ENCODE measurements around the gene NYAP1. TPM values are rescaled to one million over a fixed set of nuclear protein-coding genes. Genes with fewer than 3 reads are reported as not detected.

Gene NYAP1
- total RNA-seq, 1 experiment from 2014 or later, result 1.3 TPM

DNA sequence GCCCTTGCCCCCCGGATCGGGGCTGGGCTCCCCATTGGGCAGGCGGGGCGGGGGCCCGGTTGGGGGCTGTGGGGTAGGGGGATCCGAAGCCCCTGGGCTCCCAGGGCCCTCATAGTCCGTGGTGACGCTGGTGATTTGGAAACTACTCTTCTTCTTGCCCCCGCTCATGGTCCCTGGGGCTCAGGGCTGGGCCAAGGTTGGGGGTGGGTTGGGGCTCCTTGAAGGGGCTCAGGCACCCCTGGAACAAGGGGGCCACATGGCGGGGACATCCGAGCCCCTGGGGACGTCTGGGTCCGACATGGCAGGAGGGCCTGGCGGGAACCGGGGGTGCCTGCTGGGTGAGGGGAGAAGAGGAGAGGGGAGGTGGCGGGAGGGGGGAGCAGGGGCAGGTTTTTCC is 5.9 kb upstream of the NYAP1 start:
- DNase-seq (ENCODE audit: low spot score), result no peak
- ChIA-PET CTCF (interaction anchor here (0.7 kb wide), 1 partner anchor 31 kb away, joined by 6 read pairs; no protein-coding TSS in a partner anchor), POLR2A (ENCODE audit: low non-redundant PET) (no interaction called here)
- Histone ChIP-seq H3K36me3 (ENCODE audit: insufficient read depth, low read length, poor library complexity, severe bottlenecking) (peaks cover 9% of the 10 kb centered on the region), H3K27ac (ENCODE audit: low read depth, low read length, poor library complexity, severe bottlenecking) (peak overlapping the region; percentile 81), H3K27me3 (replicated peaks; ENCODE audit: insufficient read depth, low read depth, low read length, poor library complexity) (no peaks in the 10 kb centered on the region), H3K4me3 (ENCODE audit: low read depth, low read length, poor library complexity, severe bottlenecking) (peak overlapping the region; percentile 87), H3K9me3 (ENCODE audit: low read depth, low read length, poor library complexity, severe bottlenecking) (no peaks in the 10 kb centered on the region), H3K4me1 (ENCODE audit: insufficient read depth, low read length, poor library complexity, severe bottlenecking) (peaks cover 39% of the 10 kb centered on the region)
- BruUV-seq (replicated peaks), result no TSS peak
- TF ChIP-seq EZH2 (IDR thresholded peaks at IDR 0.05; ENCODE audit: borderline replicate concordance, low read depth, low read length, poor library complexity, severe bottlenecking), result no peak
- TF ChIP-seq, protein P1, sequence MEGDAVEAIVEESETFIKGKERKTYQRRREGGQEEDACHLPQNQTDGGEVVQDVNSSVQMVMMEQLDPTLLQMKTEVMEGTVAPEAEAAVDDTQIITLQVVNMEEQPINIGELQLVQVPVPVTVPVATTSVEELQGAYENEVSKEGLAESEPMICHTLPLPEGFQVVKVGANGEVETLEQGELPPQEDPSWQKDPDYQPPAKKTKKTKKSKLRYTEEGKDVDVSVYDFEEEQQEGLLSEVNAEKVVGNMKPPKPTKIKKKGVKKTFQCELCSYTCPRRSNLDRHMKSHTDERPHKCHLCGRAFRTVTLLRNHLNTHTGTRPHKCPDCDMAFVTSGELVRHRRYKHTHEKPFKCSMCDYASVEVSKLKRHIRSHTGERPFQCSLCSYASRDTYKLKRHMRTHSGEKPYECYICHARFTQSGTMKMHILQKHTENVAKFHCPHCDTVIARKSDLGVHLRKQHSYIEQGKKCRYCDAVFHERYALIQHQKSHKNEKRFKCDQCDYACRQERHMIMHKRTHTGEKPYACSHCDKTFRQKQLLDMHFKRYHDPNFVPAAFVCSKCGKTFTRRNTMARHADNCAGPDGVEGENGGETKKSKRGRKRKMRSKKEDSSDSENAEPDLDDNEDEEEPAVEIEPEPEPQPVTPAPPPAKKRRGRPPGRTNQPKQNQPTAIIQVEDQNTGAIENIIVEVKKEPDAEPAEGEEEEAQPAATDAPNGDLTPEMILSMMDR (conservative IDR thresholded peaks at IDR 0.05; ENCODE audit: low read depth, low read length), result no peak
- intact Hi-C loops (cut with micrococcal nuclease; ENCODE audit: unreplicated experiment), result loop anchor here (2.0 to 5.0 kb wide), 2 partner anchors 61 to 194 kb away; partner anchors contain the start of genes AGFG2 and GNB2

DNA sequence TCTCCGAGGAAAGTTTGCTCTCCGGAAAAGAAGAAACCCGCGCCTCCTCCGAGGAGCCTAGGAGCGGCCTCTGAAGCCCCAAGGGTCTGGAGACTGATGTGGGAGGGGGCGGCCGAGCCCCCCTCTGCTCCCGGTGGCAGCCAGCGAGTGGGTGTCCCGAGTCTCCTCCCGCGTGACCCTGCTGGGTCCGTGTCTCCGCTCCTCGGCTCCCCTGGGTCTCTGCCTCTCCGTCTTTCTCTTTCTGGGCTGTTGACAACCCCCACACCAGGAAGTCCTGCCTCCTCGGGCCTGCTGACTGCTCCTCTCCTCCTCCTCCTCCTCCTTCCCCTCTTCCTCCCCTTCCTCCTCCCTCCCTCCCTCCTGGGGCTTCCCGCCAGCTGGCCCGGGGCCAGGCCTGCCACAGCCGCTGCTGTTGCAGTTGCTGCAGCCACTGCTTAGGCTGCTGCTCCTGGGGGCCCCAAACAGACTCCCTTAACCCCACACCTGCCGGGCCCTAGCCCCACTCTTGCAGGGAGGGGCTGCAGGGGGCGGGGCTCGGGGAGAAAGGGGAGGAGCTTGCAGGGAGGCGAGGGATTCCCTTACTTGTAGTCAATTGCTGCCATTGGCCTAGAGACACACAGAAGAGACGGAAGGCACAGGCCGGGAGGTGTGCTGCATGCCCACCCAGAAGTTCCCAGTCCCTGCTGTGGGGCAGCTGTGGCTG is 4.6 kb upstream of the NYAP1 start, which contains the start of gene TSC22D4:
TSS of gene TSC22D4 (minus strand) at position 257 of the 703 bp plus-strand sequence. CDS start 1,176 bp downstream, outside the sequence.
- ChIA-PET CTCF (interaction anchor here (1.0 to 1.5 kb wide), 2 partner anchors 9 to 80 kb away, joined by 8 to 10 read pairs; no protein-coding TSS in a partner anchor), POLR2A (ENCODE audit: low non-redundant PET) (interaction anchor here (0.5 kb wide), 1 partner anchor 50 kb away, joined by 3 read pairs; no protein-coding TSS in a partner anchor)
- Histone ChIP-seq H3K4me3 (ENCODE audit: low read depth, low read length, poor library complexity, severe bottlenecking) (peak within 1 kb of the TSS; percentile 87), H3K36me3 (ENCODE audit: insufficient read depth, low read length, poor library complexity, severe bottlenecking) (peaks cover 4% of the 10 kb centered on the region), H3K4me1 (ENCODE audit: insufficient read depth, low read length, poor library complexity, severe bottlenecking) (peaks cover 31% of the 10 kb centered on the region), H3K27ac (ENCODE audit: low read depth, low read length, poor library complexity, severe bottlenecking) (peak within 1 kb of the TSS; percentile 81), H3K27me3 (replicated peaks; ENCODE audit: insufficient read depth, low read depth, low read length, poor library complexity) (no peaks in the 10 kb centered on the region), H3K9me3 (ENCODE audit: low read depth, low read length, poor library complexity, severe bottlenecking) (no peaks in the 10 kb centered on the region)
- no TSS peak for BruUV-seq (replicated peaks)
- peak; percentile 96 for DNase-seq (ENCODE audit: low spot score)
- intact Hi-C loops (cut with micrococcal nuclease; ENCODE audit: unreplicated experiment), result loop anchor here (2.0 to 5.0 kb wide), 2 partner anchors 60 to 193 kb away; partner anchors contain the start of genes AGFG2 and GNB2
- TF ChIP-seq, protein P1 (conservative IDR thresholded peaks at IDR 0.05; ENCODE audit: low read depth, low read length), result no peak
- TF ChIP-seq EZH2 (IDR thresholded peaks at IDR 0.05; ENCODE audit: borderline replicate concordance, low read depth, low read length, poor library complexity, severe bottlenecking), result no peak

- ChIA-PET CTCF (interaction anchor here (0.6 kb wide), 2 partner anchors 79 to 356 kb away, joined by 3 to 5 read pairs; no protein-coding TSS in a partner anchor), POLR2A (ENCODE audit: low non-redundant PET) (no interaction called here)
- H3K4me3 ChIP-seq (ENCODE audit: low read depth, low read length, poor library complexity, severe bottlenecking), result no peak overlapping the region
- H3K27ac ChIP-seq (ENCODE audit: low read depth, low read length, poor library complexity, severe bottlenecking), result no peak overlapping the region
- intact Hi-C loops (cut with micrococcal nuclease; ENCODE audit: unreplicated experiment), result no loop called here
- BruUV-seq (replicated peaks), result no TSS peak
- no peaks in the 10 kb centered on the region for H3K27me3 ChIP-seq (replicated peaks; ENCODE audit: insufficient read depth, low read depth, low read length, poor library complexity)
- peaks cover 17% of the 10 kb centered on the region for H3K4me1 ChIP-seq (ENCODE audit: insufficient read depth, low read length, poor library complexity, severe bottlenecking)
- no peak for DNase-seq (ENCODE audit: low spot score)
- H3K36me3 ChIP-seq (ENCODE audit: insufficient read depth, low read length, poor library complexity, severe bottlenecking), result no peaks in the 10 kb centered on the region
- TF ChIP-seq EZH2 (IDR thresholded peaks at IDR 0.05; ENCODE audit: borderline replicate concordance, low read depth, low read length, poor library complexity, severe bottlenecking), result no peak
- TF ChIP-seq, protein P1 (conservative IDR thresholded peaks at IDR 0.05; ENCODE audit: low read depth, low read length), result no peak
- H3K9me3 ChIP-seq (ENCODE audit: low read depth, low read length, poor library complexity, severe bottlenecking), result no peaks in the 10 kb centered on the region
These were observed 2.3 kb upstream of the NYAP1 start for GRCh38 chr7:100481466-100481865.

Measured in A673 (cell line).